Panc1 (cell line): ENCODE measurements around the gene FSTL1.

Source experiments
- CTCF ChIP-seq: fragments of 450-650 bp; IDR thresholded peaks from 2 replicates; pipeline ENCODE4 v1.5.1; 2017; ENCODE audit warnings: mild to moderate bottlenecking
- SIN3A ChIP-seq: IDR thresholded peaks from 2 replicates; pipeline ENCODE4 v1.6.1; 2012; ENCODE audit warnings: low read depth, mild to moderate bottlenecking, low read length, moderate library complexity, borderline replicate concordance; ENCODE audit not compliant: insufficient read depth
- TCF7L2 ChIP-seq: IDR thresholded peaks from 2 replicates; pipeline ENCODE4 v1.6.1; 2011; ENCODE audit warnings: mild to moderate bottlenecking, low read depth, low read length, inconsistent platforms

DNA sequence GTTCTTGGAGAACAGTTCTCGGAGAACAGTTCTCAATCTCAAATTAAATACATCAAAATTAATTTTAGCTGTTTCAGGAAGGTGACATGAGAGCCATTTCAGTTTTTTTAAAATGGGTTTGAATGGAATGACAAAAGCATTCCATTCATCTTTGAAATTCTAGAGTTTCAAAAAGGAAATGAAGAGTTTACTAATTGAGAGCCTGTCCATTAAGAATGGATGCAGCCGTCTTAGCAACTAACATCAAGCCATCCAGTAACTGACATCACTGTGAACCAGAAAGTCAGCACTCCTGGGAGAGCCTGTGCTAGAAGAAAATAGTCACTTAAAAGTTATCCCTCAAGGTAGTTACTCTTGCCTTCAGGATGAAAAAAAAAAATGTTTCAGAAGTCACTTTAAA, 47.0 kb upstream of the FSTL1 start:
- no peak for TF ChIP-seq CTCF
- TF ChIP-seq TCF7L2: no peak
- no peak for TF ChIP-seq SIN3A
